GM10266 (cell line): ENCODE measurements around the gene OR2T34.
"Not testable (repeated sequence)": the region's sequence is repeated elsewhere in the genome, so short reads cannot be mapped to it uniquely, and the experiment has no call there.

Source experiments
- DNase-seq: peaks from one replicate; pipeline ENCODE4 v3.0.0; 2012; ENCODE audit errors: extremely low spot score
- CTCF ChIP-seq: IDR thresholded peaks from 2 replicates; pipeline ENCODE4 v1.5.1; 2012; ENCODE audit warnings: mild to moderate bottlenecking, low read depth; ENCODE audit not compliant: control insufficient read depth, insufficient read depth; ENCODE audit errors: missing control alignments

The OR2T34 gene

GRCh38 chr1:248574657-248575056, at the start of gene OR2T34:
Gene OR2T34, minus strand, starts transcription at chr1:248574757. Its CDS starts 0 bp downstream, at chr1:248574757.
- DNase-seq, result not testable (repeated sequence)

- DNase-seq, result peak; percentile 18
- peak; percentile 38 for TF ChIP-seq CTCF
Observed at GRCh38 chr1:248622570-248623001, 48.0 kb upstream of the OR2T34 start.

- DNase-seq, result no peak
- TF ChIP-seq CTCF, result no peak
Observed at GRCh38 chr1:248621770-248622169, 47.2 kb upstream of the OR2T34 start.

- peak; percentile 51 for TF ChIP-seq CTCF
- no peak for DNase-seq
Observed at GRCh38 chr1:248618878-248619277, 44.3 kb upstream of the OR2T34 start.

- no peak for DNase-seq
- no peak for TF ChIP-seq CTCF
Observed at GRCh38 chr1:248618119-248618518, 43.6 kb upstream of the OR2T34 start.

GRCh38 chr1:248613742-248614141, 39.2 kb upstream of the OR2T34 start:
- TF ChIP-seq CTCF, result no peak
- no peak for DNase-seq

GRCh38 chr1:248611883-248612414, 37.4 kb upstream of the OR2T34 start:
- no peak for TF ChIP-seq CTCF

GRCh38 chr1:248610301-248610700, 35.7 kb upstream of the OR2T34 start:
- DNase-seq, result no peak
- TF ChIP-seq CTCF, result no peak

More at GRCh38 chr1:248611883-248612414, 37.4 kb upstream of the OR2T34 start:
- no peak for DNase-seq
